Measurements from ENCODE around the gene ANP32B.
A peak's percentile ranks its signal among the peaks of the same experiment; 100 is the strongest.

Gene ANP32B

GRCh38 chr9:97985058-97985861 lies 2.1 kb downstream of the ANP32B start:
- intact Hi-C loops (cut with DNase I): loop anchor here (10.0 kb wide), 1 partner anchor 350 kb away; the partner anchor contains the start of genes NCBP1 and TSTD2

GRCh38 chr9:97987487-97987886 lies 4.3 kb downstream of the ANP32B start:
- intact Hi-C loops (cut with DNase I): loop anchor here (10.0 kb wide), 1 partner anchor 353 kb away; the partner anchor contains the start of genes NCBP1 and TSTD2
- DNase-seq: no peak

More at GRCh38 chr9:97985058-97985861, 2.1 kb downstream of the ANP32B start:
- peak in 1 of 10 donors; percentile 80 for DNase-seq

GRCh38 chr9:97990259-97990658 lies 7.1 kb downstream of the ANP32B start:
- intact Hi-C loops (cut with DNase I): loop anchor here (10.0 kb wide), 1 partner anchor 285 kb away; no protein-coding TSS in a partner anchor
- no peak for DNase-seq

GRCh38 chr9:97991818-97992217 lies 8.7 kb downstream of the ANP32B start:
- intact Hi-C loops (cut with DNase I): loop anchor here (10.0 kb wide), 1 partner anchor 287 kb away; no protein-coding TSS in a partner anchor

GRCh38 chr9:97992219-97992618 lies 9.1 kb downstream of the ANP32B start:
- intact Hi-C loops (cut with DNase I): loop anchor here (10.0 kb wide), 1 partner anchor 287 kb away; no protein-coding TSS in a partner anchor

More at GRCh38 chr9:97991818-97992217, 8.7 kb downstream of the ANP32B start:
- DNase-seq: no peak

GRCh38 chr9:97993000-97993399 lies 9.9 kb downstream of the ANP32B start:
- intact Hi-C loops (cut with DNase I): loop anchor here (10.0 kb wide), 1 partner anchor 288 kb away; no protein-coding TSS in a partner anchor

More at GRCh38 chr9:97992219-97992618, 9.1 kb downstream of the ANP32B start:
- DNase-seq: peak in 1 of 10 donors; percentile 26

GRCh38 chr9:97994703-97995102 lies 11.6 kb downstream of the ANP32B start:
- no peak for DNase-seq
- intact Hi-C loops (cut with DNase I): loop anchor here (10.0 kb wide), 1 partner anchor 290 kb away; no protein-coding TSS in a partner anchor

More at GRCh38 chr9:97993000-97993399, 9.9 kb downstream of the ANP32B start:
- no peak for DNase-seq

GRCh38 chr9:97996676-97997075 lies 13.5 kb downstream of the ANP32B start:
- intact Hi-C loops (cut with DNase I): loop anchor here (10.0 kb wide), 1 partner anchor 292 kb away; no protein-coding TSS in a partner anchor

GRCh38 chr9:97997330-97998276 lies 14.5 kb downstream of the ANP32B start:
- intact Hi-C loops (cut with DNase I): loop anchor here (10.0 kb wide), 1 partner anchor 293 kb away; no protein-coding TSS in a partner anchor
- no peak for DNase-seq

More at GRCh38 chr9:97996676-97997075, 13.5 kb downstream of the ANP32B start:
- DNase-seq: peak in 2 of 10 donors; percentile 61 to 75

- peak in 1 of 10 donors; percentile 14 for DNase-seq
- intact Hi-C loops (cut with DNase I): no loop called here
Observed at GRCh38 chr9:98002808-98003207, 19.7 kb downstream of the ANP32B start.

- no peak for DNase-seq
- intact Hi-C loops (cut with DNase I): no loop called here
Observed at GRCh38 chr9:98006127-98006796, 23.1 kb downstream of the ANP32B start.

GRCh38 chr9:98007251-98007928 lies 24.2 kb downstream of the ANP32B start:
- intact Hi-C loops (cut with DNase I): no loop called here
- DNase-seq: no peak

- DNase-seq: no peak
Observed at GRCh38 chr9:98008764-98009163, 25.6 kb downstream of the ANP32B start.

GRCh38 chr9:98009437-98009836 lies 26.3 kb downstream of the ANP32B start:
- DNase-seq: no peak
- intact Hi-C loops (cut with DNase I): no loop called here

More at GRCh38 chr9:98008764-98009163, 25.6 kb downstream of the ANP32B start:
- intact Hi-C loops (cut with DNase I): no loop called here

GRCh38 chr9:98009936-98010335 lies 26.8 kb downstream of the ANP32B start:
- DNase-seq: no peak
- intact Hi-C loops (cut with DNase I): no loop called here

- intact Hi-C loops (cut with DNase I): no loop called here
- DNase-seq: no peak
Observed at GRCh38 chr9:98010445-98010844, 27.3 kb downstream of the ANP32B start.

GRCh38 chr9:98011122-98011521 lies 28.0 kb downstream of the ANP32B start:
- intact Hi-C loops (cut with DNase I): no loop called here
- DNase-seq: no peak

GRCh38 chr9:98016137-98016680 lies 33.1 kb downstream of the ANP32B start:
- DNase-seq: no peak
- intact Hi-C loops (cut with DNase I): no loop called here

GRCh38 chr9:98017306-98017705 lies 34.2 kb downstream of the ANP32B start:
- DNase-seq: no peak
- intact Hi-C loops (cut with DNase I): no loop called here

Measured in posterior cingulate gyrus (tissue), 11 donors.